Measurements from ENCODE around the gene AVPR2. TPM values are rescaled to one million over a fixed set of nuclear protein-coding genes. Genes with fewer than 3 reads are reported as not detected.

Gene AVPR2
- total RNA-seq, 2 experiments from 2014 or later: not detected

GRCh38 chrX:153950127-153950526 lies 45.7 kb downstream of the AVPR2 start:
- ChIA-PET POLR2A (interaction anchor here (0.5 to 11.9 kb wide), 7 partner anchors 9 to 60 kb away, joined by 3 to 130 read pairs (median 14); partner anchors contain the start of genes ARHGAP4, HCFC1 and NAA10), CTCF (interaction anchor here (1.2 to 10.2 kb wide), 4 partner anchors 12 to 183 kb away, joined by 4 to 136 read pairs (median 6); partner anchors contain the start of gene ARHGAP4)
- no peaks in the 10 kb centered on the region for H3K9me3 Mint-ChIP-seq
- intact Hi-C loops (cut with micrococcal nuclease): no loop called here
- H3K36me3 Mint-ChIP-seq (ENCODE audit: low read depth): peaks cover 40% of the 10 kb centered on the region
- peak overlapping the region; percentile 66 for H3K27ac Mint-ChIP-seq
- H3K4me1 Mint-ChIP-seq (ENCODE audit: low read depth): peaks cover 39% of the 10 kb centered on the region
- no peaks in the 10 kb centered on the region for H3K27me3 Mint-ChIP-seq
- DNase-seq (no peak), ATAC-seq (no peak)
- TF ChIP-seq, protein P1, sequence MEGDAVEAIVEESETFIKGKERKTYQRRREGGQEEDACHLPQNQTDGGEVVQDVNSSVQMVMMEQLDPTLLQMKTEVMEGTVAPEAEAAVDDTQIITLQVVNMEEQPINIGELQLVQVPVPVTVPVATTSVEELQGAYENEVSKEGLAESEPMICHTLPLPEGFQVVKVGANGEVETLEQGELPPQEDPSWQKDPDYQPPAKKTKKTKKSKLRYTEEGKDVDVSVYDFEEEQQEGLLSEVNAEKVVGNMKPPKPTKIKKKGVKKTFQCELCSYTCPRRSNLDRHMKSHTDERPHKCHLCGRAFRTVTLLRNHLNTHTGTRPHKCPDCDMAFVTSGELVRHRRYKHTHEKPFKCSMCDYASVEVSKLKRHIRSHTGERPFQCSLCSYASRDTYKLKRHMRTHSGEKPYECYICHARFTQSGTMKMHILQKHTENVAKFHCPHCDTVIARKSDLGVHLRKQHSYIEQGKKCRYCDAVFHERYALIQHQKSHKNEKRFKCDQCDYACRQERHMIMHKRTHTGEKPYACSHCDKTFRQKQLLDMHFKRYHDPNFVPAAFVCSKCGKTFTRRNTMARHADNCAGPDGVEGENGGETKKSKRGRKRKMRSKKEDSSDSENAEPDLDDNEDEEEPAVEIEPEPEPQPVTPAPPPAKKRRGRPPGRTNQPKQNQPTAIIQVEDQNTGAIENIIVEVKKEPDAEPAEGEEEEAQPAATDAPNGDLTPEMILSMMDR (IDR thresholded peaks at IDR 0.05): no peak
- H3K4me3 Mint-ChIP-seq: no peak overlapping the region

DNA sequence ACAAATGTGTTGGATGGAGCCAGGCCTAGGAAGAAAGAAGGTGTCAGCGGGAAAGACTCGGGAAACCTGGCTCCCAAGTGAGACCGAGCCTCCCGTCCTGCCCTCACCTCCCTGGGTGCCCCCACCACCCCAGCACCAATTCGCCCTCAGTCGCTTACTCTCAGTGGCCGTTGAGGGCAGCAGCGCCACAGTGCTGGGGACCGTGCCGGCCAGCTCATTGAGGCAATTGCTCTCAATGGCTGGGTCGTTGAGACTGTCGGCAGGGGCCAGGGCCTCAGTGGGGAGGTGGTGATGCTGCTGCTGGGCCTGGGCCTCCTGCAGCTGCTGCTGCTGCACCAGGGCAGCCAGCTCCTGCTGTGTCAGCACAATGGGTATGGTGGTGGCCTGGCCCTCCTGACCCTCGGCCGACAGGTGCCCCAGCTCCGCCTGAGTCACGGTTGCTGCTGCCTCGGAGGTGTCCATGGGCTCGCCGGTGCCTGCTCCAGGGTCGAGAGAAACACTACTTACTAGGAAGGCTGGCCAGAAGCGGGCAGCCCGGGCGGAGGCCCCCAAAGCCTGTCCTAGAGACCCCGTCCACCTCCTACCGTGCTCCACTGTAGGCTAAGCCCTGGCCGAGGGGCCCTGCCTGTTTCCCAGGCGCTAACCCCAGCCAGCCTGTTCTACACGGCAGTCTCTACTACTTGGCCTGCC lies 47.4 kb downstream of the AVPR2 start:
- TF ChIP-seq, protein P1 (IDR thresholded peaks at IDR 0.05): no peak
- POLR2A ChIA-PET: interaction anchor here (0.6 to 11.9 kb wide), 6 partner anchors 11 to 534 kb away, joined by 3 to 130 read pairs (median 5); partner anchors contain the start of genes ARHGAP4, HCFC1 and NAA10
- CTCF ChIA-PET: interaction anchor here (1.1 to 10.2 kb wide), 3 partner anchors 11 to 26 kb away, joined by 3 to 136 read pairs (median 17); partner anchors contain the start of gene ARHGAP4
- Mint-ChIP-seq H3K36me3 (ENCODE audit: low read depth) (peaks cover 44% of the 10 kb centered on the region), H3K4me3 (no peak overlapping the region), H3K9me3 (no peaks in the 10 kb centered on the region), H3K4me1 (ENCODE audit: low read depth) (peaks cover 39% of the 10 kb centered on the region), H3K27ac (peak overlapping the region; percentile 66), H3K27me3 (no peaks in the 10 kb centered on the region)
- intact Hi-C loops (cut with micrococcal nuclease): no loop called here
- DNase-seq: no peak
- no peak for ATAC-seq

GRCh38 chrX:153952373-153953026 lies 48.0 kb downstream of the AVPR2 start:
- Mint-ChIP-seq H3K9me3 (no peaks in the 10 kb centered on the region), H3K27ac (peak overlapping the region; percentile 57), H3K4me1 (ENCODE audit: low read depth) (peaks cover 37% of the 10 kb centered on the region), H3K4me3 (no peak overlapping the region), H3K27me3 (no peaks in the 10 kb centered on the region), H3K36me3 (ENCODE audit: low read depth) (peaks cover 45% of the 10 kb centered on the region)
- ATAC-seq: no peak
- DNase-seq: no peak
- intact Hi-C loops (cut with micrococcal nuclease): no loop called here
- TF ChIP-seq, protein P1 (IDR thresholded peaks at IDR 0.05): no peak
- CTCF ChIA-PET: interaction anchor here (1.1 to 10.2 kb wide), 3 partner anchors 11 to 27 kb away, joined by 3 to 136 read pairs (median 17); partner anchors contain the start of gene ARHGAP4
- POLR2A ChIA-PET: interaction anchor here (1.1 to 11.9 kb wide), 4 partner anchors 11 to 26 kb away, joined by 3 to 130 read pairs (median 34); partner anchors contain the start of genes ARHGAP4, HCFC1 and NAA10

GRCh38 chrX:153953342-153953830 lies 48.9 kb downstream of the AVPR2 start:
- ATAC-seq: peak; percentile 78
- DNase-seq: peak; percentile 85
- H3K9me3 Mint-ChIP-seq: no peaks in the 10 kb centered on the region
- TF ChIP-seq, protein P1 (IDR thresholded peaks at IDR 0.05): peak; percentile 91
- peaks cover 42% of the 10 kb centered on the region for H3K36me3 Mint-ChIP-seq (ENCODE audit: low read depth)
- peak overlapping the region; percentile 57 for H3K27ac Mint-ChIP-seq
- ChIA-PET CTCF (interaction anchor here (2.3 to 10.2 kb wide), 2 partner anchors 13 to 28 kb away, joined by 17 to 136 read pairs; partner anchors contain the start of gene ARHGAP4), POLR2A (interaction anchor here (1.2 to 11.9 kb wide), 5 partner anchors 10 to 27 kb away, joined by 3 to 130 read pairs (median 3); partner anchors contain the start of genes ARHGAP4, HCFC1 and NAA10)
- H3K27me3 Mint-ChIP-seq: no peaks in the 10 kb centered on the region
- intact Hi-C loops (cut with micrococcal nuclease): no loop called here
- H3K4me3 Mint-ChIP-seq: no peak overlapping the region
- H3K4me1 Mint-ChIP-seq (ENCODE audit: low read depth): peaks cover 29% of the 10 kb centered on the region
